IMR-90 (cell line): ENCODE measurements around the gene DPY19L1.

Source experiments
- MAFK ChIP-seq: IDR thresholded peaks from 2 replicates; pipeline ENCODE4 v1.6.1; 2012; ENCODE audit warnings: low read depth, low read length, improper control_type of control experiment
- POLR2A ChIP-seq: IDR thresholded peaks from 2 replicates; pipeline ENCODE4 v1.6.1; 2012; ENCODE audit warnings: mild to moderate bottlenecking, low read depth, low read length
- RCOR1 ChIP-seq: IDR thresholded peaks from 2 replicates; pipeline ENCODE4 v1.6.1; 2012; ENCODE audit warnings: mild to moderate bottlenecking, low read length, improper control_type of control experiment; ENCODE audit not compliant: insufficient replicate concordance
- TF ChIP-seq, protein P1 (sequence below): conservative IDR thresholded peaks from 2 replicates; pipeline ENCODE4 v1.5.1; 2012; ENCODE audit warnings: mild to moderate bottlenecking, low read depth, low read length, improper control_type of control experiment

DNA sequence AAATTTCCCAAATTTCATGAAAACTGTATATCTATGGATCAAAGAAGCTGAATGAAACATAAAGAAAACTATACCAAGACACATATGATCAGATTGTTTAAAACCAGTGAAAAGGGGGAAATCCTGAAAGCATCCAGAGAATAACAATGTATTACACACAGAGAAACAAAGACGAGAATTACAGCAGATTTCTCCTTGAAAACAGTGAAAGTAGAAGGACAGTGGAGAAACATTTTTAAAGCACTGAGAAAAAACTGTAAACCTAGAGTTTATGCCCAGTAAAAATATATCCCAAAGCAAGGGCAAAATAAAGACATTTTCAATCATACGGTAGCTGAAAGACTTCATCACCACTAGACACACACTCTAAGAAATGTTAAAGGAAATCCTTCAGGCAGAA, 121.0 kb downstream of the DPY19L1 start:
- TF ChIP-seq POLR2A (no peak), RCOR1 (no peak), MAFK (no peak)
- TF ChIP-seq, protein P1, sequence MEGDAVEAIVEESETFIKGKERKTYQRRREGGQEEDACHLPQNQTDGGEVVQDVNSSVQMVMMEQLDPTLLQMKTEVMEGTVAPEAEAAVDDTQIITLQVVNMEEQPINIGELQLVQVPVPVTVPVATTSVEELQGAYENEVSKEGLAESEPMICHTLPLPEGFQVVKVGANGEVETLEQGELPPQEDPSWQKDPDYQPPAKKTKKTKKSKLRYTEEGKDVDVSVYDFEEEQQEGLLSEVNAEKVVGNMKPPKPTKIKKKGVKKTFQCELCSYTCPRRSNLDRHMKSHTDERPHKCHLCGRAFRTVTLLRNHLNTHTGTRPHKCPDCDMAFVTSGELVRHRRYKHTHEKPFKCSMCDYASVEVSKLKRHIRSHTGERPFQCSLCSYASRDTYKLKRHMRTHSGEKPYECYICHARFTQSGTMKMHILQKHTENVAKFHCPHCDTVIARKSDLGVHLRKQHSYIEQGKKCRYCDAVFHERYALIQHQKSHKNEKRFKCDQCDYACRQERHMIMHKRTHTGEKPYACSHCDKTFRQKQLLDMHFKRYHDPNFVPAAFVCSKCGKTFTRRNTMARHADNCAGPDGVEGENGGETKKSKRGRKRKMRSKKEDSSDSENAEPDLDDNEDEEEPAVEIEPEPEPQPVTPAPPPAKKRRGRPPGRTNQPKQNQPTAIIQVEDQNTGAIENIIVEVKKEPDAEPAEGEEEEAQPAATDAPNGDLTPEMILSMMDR = no peak
